ENCODE data around the gene CD8A. TPM values are rescaled to one million over a fixed set of nuclear protein-coding genes. Genes with fewer than 3 reads are reported as not detected.
A peak's percentile ranks its signal among the peaks of the same experiment; 100 is the strongest.
"Not testable (repeated sequence)": the region's sequence is repeated elsewhere in the genome, so short reads cannot be mapped to it uniquely, and the experiment has no call there.

Gene CD8A
- total RNA-seq (100 to 1,000 TPM in 4 of 5 donors, 10 to 100 TPM in 1; 92.1 to 194 (median 158) TPM), total RNA-seq (26.6 to 584 (median 143) reads per million in 29 experiments)
- 189 TPM for total RNA-seq (2013)

- peak; percentile 34 to 51 (median 48) for ATAC-seq (replicated peaks in 1 of 4)
- DNase-seq = peak in 32 of 35 experiments; percentile 37 to 80 (median 59)
- H3K36me3 Mint-ChIP-seq = peaks cover 11% of the 10 kb centered on the region
- Histone ChIP-seq H3K9me3 (no peaks in the 10 kb centered on the region), H3K4me3 (ENCODE audit: control insufficient read depth in 1 of 2, extremely low read depth in 1 of 2, low read length in 1 of 2) (peak within 1 kb of the TSS; percentile 74 to 87), H3K36me3 (ENCODE audit: control insufficient read depth in 2 of 2, extremely low read depth in 1 of 2, insufficient read depth in 1 of 2, low read length in 1 of 2) (peaks cover 0 to 16% of the 10 kb centered on the region in 2 donors), H3K27ac (ENCODE audit: low read length) (peak within 1 kb of the TSS; percentile 99), H3K4me1 (ENCODE audit: control insufficient read depth in 1 of 2, extremely low read depth in 1 of 2, insufficient read depth in 2 of 2, low read length in 2 of 2) (peaks cover 18 to 85% of the 10 kb centered on the region in 2 experiments), H3K27me3 (replicated peaks in 1 of 2; ENCODE audit: control insufficient read depth in 2 of 2, extremely low read depth in 1 of 2, insufficient read depth in 2 of 2, low read length in 1 of 2) (peaks cover 3 to 51% of the 10 kb centered on the region in 2 experiments)
- H3K27ac Mint-ChIP-seq = peak within 1 kb of the TSS; percentile 87 to 94
- WGBS (ENCODE audit: insufficient coverage) = under 1% methylated on average over 52 of the region's 57 CpGs
- H3K9me3 Mint-ChIP-seq = peaks cover 4 to 10% (median 4%) of the 10 kb centered on the region in 3 donors
- peaks cover 33 to 73% of the 10 kb centered on the region in 2 donors for H3K27me3 Mint-ChIP-seq
- ChIA-PET POLR2A (no interaction called here), CTCF (interaction anchor here (0.6 to 1.2 kb wide), 3 partner anchors 10 to 1733 kb away, joined by 3 to 5 read pairs (median 3); no protein-coding TSS in a partner anchor)
- peak within 1 kb of the TSS; percentile 84 to 88 (median 85) for H3K4me3 Mint-ChIP-seq
- H3K4me1 Mint-ChIP-seq = peaks cover 59 to 64% (median 62%) of the 10 kb centered on the region in 3 donors
Measured at GRCh38 chr2:86790676-86791572, at the start of gene CD8A. CD8A (minus strand) TSS chr2:86790913; CDS start chr2:86790825, 88 bp downstream.

GRCh38 chr2:86839871-86840548, 49.3 kb upstream of the CD8A start:
- POLR2A ChIA-PET = not testable (repeated sequence)

GRCh38 chr2:86839455-86839854, 48.7 kb upstream of the CD8A start:
- H3K36me3 Mint-ChIP-seq; ATAC-seq (replicated peaks in 1 of 4); CTCF ChIA-PET; H3K27ac ChIP-seq (ENCODE audit: low read length); DNase-seq; H3K9me3 ChIP-seq; H3K9me3 Mint-ChIP-seq; H3K27me3 Mint-ChIP-seq; POLR2A ChIA-PET; H3K4me3 ChIP-seq (ENCODE audit: control insufficient read depth in 1 of 2, extremely low read depth in 1 of 2, low read length in 1 of 2); H3K36me3 ChIP-seq (ENCODE audit: control insufficient read depth in 2 of 2, extremely low read depth in 1 of 2, insufficient read depth in 1 of 2, low read length in 1 of 2); H3K27me3 ChIP-seq (replicated peaks in 1 of 2; ENCODE audit: control insufficient read depth in 2 of 2, extremely low read depth in 1 of 2, insufficient read depth in 2 of 2, low read length in 1 of 2): not testable (repeated sequence)
- Mint-ChIP-seq H3K4me3 (peak overlapping the region in 1 of 3 donors; percentile 37), H3K27ac (peak overlapping the region; percentile 36 to 75), H3K4me1 (peaks cover 28 to 52% (median 37%) of the 10 kb centered on the region in 3 donors)
- H3K4me1 ChIP-seq (ENCODE audit: control insufficient read depth in 1 of 2, extremely low read depth in 1 of 2, insufficient read depth in 2 of 2, low read length in 2 of 2) = peaks cover 8 to 72% of the 10 kb centered on the region in 2 experiments
- 78% methylated on average over 1 of the region's 7 CpGs for WGBS (ENCODE audit: insufficient coverage)

More at GRCh38 chr2:86839871-86840548, 49.3 kb upstream of the CD8A start:
- H3K27me3 ChIP-seq (replicated peaks in 1 of 2; ENCODE audit: control insufficient read depth in 2 of 2, extremely low read depth in 1 of 2, insufficient read depth in 2 of 2, low read length in 1 of 2); H3K9me3 Mint-ChIP-seq; ATAC-seq (replicated peaks in 1 of 4); H3K9me3 ChIP-seq; H3K36me3 Mint-ChIP-seq; H3K27me3 Mint-ChIP-seq; CTCF ChIA-PET; DNase-seq; H3K27ac ChIP-seq (ENCODE audit: low read length); H3K36me3 ChIP-seq (ENCODE audit: control insufficient read depth in 2 of 2, extremely low read depth in 1 of 2, insufficient read depth in 1 of 2, low read length in 1 of 2); H3K4me3 ChIP-seq (ENCODE audit: control insufficient read depth in 1 of 2, extremely low read depth in 1 of 2, low read length in 1 of 2): not testable (repeated sequence)
- Mint-ChIP-seq H3K4me1 (peaks cover 29 to 53% (median 40%) of the 10 kb centered on the region in 3 donors), H3K4me3 (peak overlapping the region in 1 of 3 donors; percentile 37), H3K27ac (peak overlapping the region in 1 of 2 donors; percentile 75)
- WGBS (ENCODE audit: insufficient coverage) = 100% methylated on average over 2 of the region's 11 CpGs
- peaks cover 8 to 73% of the 10 kb centered on the region in 2 experiments for H3K4me1 ChIP-seq (ENCODE audit: control insufficient read depth in 1 of 2, extremely low read depth in 1 of 2, insufficient read depth in 2 of 2, low read length in 2 of 2)

GRCh38 chr2:86837714-86838113, 47.0 kb upstream of the CD8A start:
- H3K9me3 Mint-ChIP-seq; H3K27me3 ChIP-seq (replicated peaks in 1 of 2; ENCODE audit: control insufficient read depth in 2 of 2, extremely low read depth in 1 of 2, insufficient read depth in 2 of 2, low read length in 1 of 2); H3K9me3 ChIP-seq; DNase-seq; H3K36me3 Mint-ChIP-seq; H3K4me3 ChIP-seq (ENCODE audit: control insufficient read depth in 1 of 2, extremely low read depth in 1 of 2, low read length in 1 of 2); H3K27me3 Mint-ChIP-seq; H3K36me3 ChIP-seq (ENCODE audit: control insufficient read depth in 2 of 2, extremely low read depth in 1 of 2, insufficient read depth in 1 of 2, low read length in 1 of 2); CTCF ChIA-PET; H3K27ac ChIP-seq (ENCODE audit: low read length); POLR2A ChIA-PET: not testable (repeated sequence)
- Mint-ChIP-seq H3K4me3 (peak overlapping the region in 2 of 3 donors; percentile 13 to 67), H3K4me1 (peaks cover 23 to 53% (median 25%) of the 10 kb centered on the region in 3 donors), H3K27ac (peak overlapping the region; percentile 61 to 71)
- peak in 2 of 4 experiments; percentile 8 to 20 for ATAC-seq (replicated peaks in 1 of 4)
- H3K4me1 ChIP-seq (ENCODE audit: control insufficient read depth in 1 of 2, extremely low read depth in 1 of 2, insufficient read depth in 2 of 2, low read length in 2 of 2) = peaks cover 8 to 68% of the 10 kb centered on the region in 2 experiments
- WGBS (ENCODE audit: insufficient coverage) = no CpG with 5 or more reads among the region's 7 CpGs

GRCh38 chr2:86836915-86837695, 46.4 kb upstream of the CD8A start:
- H3K4me1 ChIP-seq (ENCODE audit: control insufficient read depth in 1 of 2, extremely low read depth in 1 of 2, insufficient read depth in 2 of 2, low read length in 2 of 2) = peaks cover 6 to 65% of the 10 kb centered on the region in 2 experiments
- peak overlapping the region; percentile 52 for H3K27ac ChIP-seq (ENCODE audit: low read length)

GRCh38 chr2:86835548-86835889, 44.8 kb upstream of the CD8A start:
- H3K27me3 ChIP-seq (replicated peaks in 1 of 2; ENCODE audit: control insufficient read depth in 2 of 2, extremely low read depth in 1 of 2, insufficient read depth in 2 of 2, low read length in 1 of 2); POLR2A ChIA-PET; H3K36me3 Mint-ChIP-seq; H3K9me3 ChIP-seq; H3K4me3 ChIP-seq (ENCODE audit: control insufficient read depth in 1 of 2, extremely low read depth in 1 of 2, low read length in 1 of 2); H3K27ac ChIP-seq (ENCODE audit: low read length); DNase-seq; H3K27me3 Mint-ChIP-seq; CTCF ChIA-PET; H3K36me3 ChIP-seq (ENCODE audit: control insufficient read depth in 2 of 2, extremely low read depth in 1 of 2, insufficient read depth in 1 of 2, low read length in 1 of 2); H3K4me3 Mint-ChIP-seq; H3K9me3 Mint-ChIP-seq: not testable (repeated sequence)
- peak overlapping the region in 1 of 2 donors; percentile 86 for H3K27ac Mint-ChIP-seq
- ATAC-seq (replicated peaks in 1 of 4) = peak; percentile 18 to 69 (median 50)
- H3K4me1 Mint-ChIP-seq = peaks cover 18 to 44% (median 24%) of the 10 kb centered on the region in 3 donors
- H3K4me1 ChIP-seq (ENCODE audit: control insufficient read depth in 1 of 2, extremely low read depth in 1 of 2, insufficient read depth in 2 of 2, low read length in 2 of 2) = peaks cover 6 to 55% of the 10 kb centered on the region in 2 experiments
- WGBS (ENCODE audit: insufficient coverage) = no CpG with 5 or more reads among the region's 4 CpGs

More at GRCh38 chr2:86836915-86837695, 46.4 kb upstream of the CD8A start:
- H3K27me3 Mint-ChIP-seq; H3K4me3 ChIP-seq (ENCODE audit: control insufficient read depth in 1 of 2, extremely low read depth in 1 of 2, low read length in 1 of 2); H3K36me3 ChIP-seq (ENCODE audit: control insufficient read depth in 2 of 2, extremely low read depth in 1 of 2, insufficient read depth in 1 of 2, low read length in 1 of 2); CTCF ChIA-PET; H3K9me3 ChIP-seq; H3K9me3 Mint-ChIP-seq; POLR2A ChIA-PET; H3K27me3 ChIP-seq (replicated peaks in 1 of 2; ENCODE audit: control insufficient read depth in 2 of 2, extremely low read depth in 1 of 2, insufficient read depth in 2 of 2, low read length in 1 of 2); H3K36me3 Mint-ChIP-seq: not testable (repeated sequence)
- peaks cover 18 to 48% (median 19%) of the 10 kb centered on the region in 3 donors for H3K4me1 Mint-ChIP-seq
- H3K4me3 Mint-ChIP-seq = peak overlapping the region; percentile 31 to 67 (median 39)
- peak; percentile 45 to 60 (median 58) for ATAC-seq (replicated peaks in 1 of 4)
- DNase-seq = peak in 4 of 35 experiments; percentile 34 to 54 (median 38)
- H3K27ac Mint-ChIP-seq = peak overlapping the region; percentile 66 to 85
- 10% methylated on average over 5 of the region's 19 CpGs for WGBS (ENCODE audit: insufficient coverage)

All from T-cell (primary cell).